CD14-positive monocyte (primary cell): ENCODE data around the gene DNAJB5. TPM values are rescaled to one million over a fixed set of nuclear protein-coding genes. Genes with fewer than 3 reads are reported as not detected.
A peak's percentile ranks its signal among the peaks of the same experiment; 100 is the strongest.
"Not testable (repeated sequence)": the region's sequence is repeated elsewhere in the genome, so short reads cannot be mapped to it uniquely, and the experiment has no call there.

Experiments
- DNase-seq, 3 donors: peaks; one replicate each; pipeline ENCODE4 v3.0.0-alpha.2; 2011 to 2022
- H2AFZ ChIP-seq: 2 replicates; pipeline ENCODE4 v1.6.0; 2012; ENCODE audit warnings: mild to moderate bottlenecking, low read depth, low read length, inconsistent platforms; ENCODE audit not compliant: insufficient read depth, poor library complexity, severe bottlenecking
- H3K27ac ChIP-seq, 2 donors: 1 replicate in 1 of 2; 2 replicates in 1 of 2; pipeline ENCODE4 v1.5.1; 2012 to 2013; ENCODE audit warnings: low read length in 2 of 2, control low read depth in 1 of 2, inconsistent platforms in 1 of 2, low read depth in 1 of 2, mild to moderate bottlenecking in 1 of 2
- H3K27me3 ChIP-seq, 2 donors: one replicate each; pipeline versions ENCODE4 v1.6.0 to v1.6.1; 2011 to 2013; ENCODE audit warnings: low read length in 2 of 2; ENCODE audit not compliant: control insufficient read depth in 2 of 2, insufficient read depth in 2 of 2
- H3K36me3 ChIP-seq, 2 donors: replicated peaks in 1 of 2; 1 replicate in 1 of 2; 2 replicates in 1 of 2; pipeline versions ENCODE4 v1.5.1 to v1.6.1; 2012 to 2013; ENCODE audit warnings: low read length in 2 of 2, control low read depth in 1 of 2, inconsistent platforms in 1 of 2, mild to moderate bottlenecking in 1 of 2; ENCODE audit not compliant: insufficient read depth in 2 of 2, control insufficient read depth in 1 of 2
- H3K4me1 ChIP-seq, 2 donors: 1 replicate in 1 of 2; 2 replicates in 1 of 2; pipeline versions ENCODE4 v1.5.1 to v1.6.1; 2012 to 2013; ENCODE audit warnings: low read length in 2 of 2, control low read depth in 1 of 2, inconsistent platforms in 1 of 2, mild to moderate bottlenecking in 1 of 2, moderate library complexity in 1 of 2; ENCODE audit not compliant: insufficient read depth in 2 of 2, control insufficient read depth in 1 of 2
- H3K4me2 ChIP-seq: replicated peaks from 2 replicates; pipeline ENCODE3; 2012; ENCODE audit warnings: low read length, moderate library complexity, mild to moderate bottlenecking; ENCODE audit not compliant: poor library complexity, severe bottlenecking; ENCODE audit errors: extremely low read depth
- H3K4me3 ChIP-seq, 3 experiments: fragments of 200-600 bp in 1 of 3; sonication (generic) in 1 of 3; replicated peaks in 1 of 3; 1 replicate in 2 of 3; 2 replicates in 1 of 3; pipeline ENCODE4 v1.5.1; 2011 to 2013; ENCODE audit warnings: low read length in 3 of 3, mild to moderate bottlenecking in 3 of 3, control low read depth in 2 of 3, low read depth in 2 of 3, inconsistent platforms in 1 of 3, moderate library complexity in 1 of 3
- H3K79me2 ChIP-seq: 2 replicates; pipeline ENCODE4 v1.6.0; 2012; ENCODE audit warnings: mild to moderate bottlenecking, control low read depth, inconsistent platforms, low read length, moderate library complexity; ENCODE audit not compliant: insufficient read depth
- H3K9ac ChIP-seq: 2 replicates; pipeline ENCODE4 v1.6.0; 2017; ENCODE audit warnings: low read length, mild to moderate bottlenecking; ENCODE audit not compliant: insufficient read depth, poor library complexity, severe bottlenecking
- H3K9me3 ChIP-seq, 2 donors: replicated peaks in 1 of 2; 1 replicate in 1 of 2; 2 replicates in 1 of 2; pipeline versions ENCODE4 v1.5.1 to v1.6.1; 2012 to 2013; ENCODE audit warnings: low read length in 2 of 2, control low read depth in 1 of 2; ENCODE audit not compliant: control insufficient read depth in 1 of 2, insufficient read depth in 1 of 2
- H4K20me1 ChIP-seq: 2 replicates; pipeline ENCODE4 v1.6.0; 2012; ENCODE audit warnings: mild to moderate bottlenecking, low read length, control low read depth, moderate library complexity; ENCODE audit not compliant: insufficient read depth
- H3K27ac Mint-ChIP-seq, 7 donors: one replicate each; pipeline ENCODE4 v1.8.0; 2020; ENCODE audit warnings: mild to moderate bottlenecking in 7 of 7, mixed read lengths in 7 of 7, moderate library complexity in 6 of 7, inconsistent platforms in 2 of 7
- H3K27me3 Mint-ChIP-seq, 3 donors: one replicate each; pipeline ENCODE4 v1.8.0; 2021 to 2022; ENCODE audit warnings: low read depth in 3 of 3, mild to moderate bottlenecking in 3 of 3, mixed read lengths in 3 of 3, moderate library complexity in 3 of 3, inconsistent platforms in 1 of 3
- H3K36me3 Mint-ChIP-seq, 2 donors: one replicate each; pipeline ENCODE4 v1.8.0; 2020; ENCODE audit warnings: mixed read lengths in 2 of 2, inconsistent platforms in 1 of 2, mild to moderate bottlenecking in 1 of 2
- H3K4me1 Mint-ChIP-seq: one replicate; pipeline ENCODE4 v1.8.0; 2020; ENCODE audit warnings: mild to moderate bottlenecking, mixed read lengths
- H3K4me3 Mint-ChIP-seq, 2 donors: one replicate each; pipeline ENCODE4 v1.8.0; 2020; ENCODE audit warnings: mild to moderate bottlenecking in 2 of 2, mixed read lengths in 2 of 2, moderate library complexity in 1 of 2
- H3K9me3 Mint-ChIP-seq, 7 donors: one replicate each; pipeline ENCODE4 v1.8.0; 2020 to 2022; ENCODE audit warnings: mixed read lengths in 7 of 7, mild to moderate bottlenecking in 6 of 7, moderate library complexity in 6 of 7, inconsistent platforms in 2 of 7
- WGBS: methylation state at CpG from one replicate; pipeline ENCODE4 v1.1.5; 2013; ENCODE audit warnings: missing lambda C conversion rate; ENCODE audit not compliant: insufficient coverage; 5-methylcytosine and 5-hydroxymethylcytosine counted together
- intact Hi-C, 2 donors: fragments of 100-400 bp; cut with micrococcal nuclease; formaldehyde crosslinking; loops; one replicate each; pipeline versions ENCODE4 v1.15.0 to v1.15.1; 2023
- polyA plus RNA-seq, 3 donors: library from polyadenylated mRNA; depleted of rRNA in 1 of 3; unstranded in 2 of 3; stranded (reverse) in 1 of 3; fragments of 300-500 nt in 2 of 3; fragments of >200 nt in 1 of 3; fragmentation: Illumina TruSeq in 2 of 3; gene quantifications; 1 replicate in 2 of 3; 2 replicates in 1 of 3; pipeline ENCODE4 v1.2.3, GENCODE V29; 2012 to 2021
- TF ChIP-seq, protein P1 (sequence below): fragments of 200-600 bp; IDR thresholded peaks from one replicate; pipeline ENCODE4 v1.8.0; 2022; ENCODE audit warnings: antibody characterized with exemption, mild to moderate bottlenecking

Gene DNAJB5
- polyA plus RNA-seq, 3 donors: 0.66 to 1.9 (median 0.84) TPM

DNA sequence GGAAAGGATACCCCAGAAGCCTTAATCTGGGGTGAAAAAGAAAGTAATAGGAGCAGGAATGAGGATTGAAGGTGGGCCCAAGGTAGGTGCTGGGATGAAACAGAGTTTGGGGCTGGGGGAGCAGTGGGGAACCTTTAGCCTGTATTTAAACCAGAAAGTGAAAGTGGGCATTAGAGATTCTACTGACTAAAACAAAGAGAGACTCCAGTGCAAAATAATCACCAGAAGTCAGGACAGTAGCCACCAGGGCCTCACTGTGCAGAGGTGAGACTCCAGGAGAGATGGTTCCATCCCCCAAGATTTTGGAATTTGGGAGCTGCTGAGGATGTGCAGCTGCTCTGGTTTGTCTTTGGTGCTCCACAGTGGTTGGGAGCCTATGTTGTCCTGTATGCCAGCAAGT, 13.1 kb downstream of the DNAJB5 start:
- TF ChIP-seq, protein P1, sequence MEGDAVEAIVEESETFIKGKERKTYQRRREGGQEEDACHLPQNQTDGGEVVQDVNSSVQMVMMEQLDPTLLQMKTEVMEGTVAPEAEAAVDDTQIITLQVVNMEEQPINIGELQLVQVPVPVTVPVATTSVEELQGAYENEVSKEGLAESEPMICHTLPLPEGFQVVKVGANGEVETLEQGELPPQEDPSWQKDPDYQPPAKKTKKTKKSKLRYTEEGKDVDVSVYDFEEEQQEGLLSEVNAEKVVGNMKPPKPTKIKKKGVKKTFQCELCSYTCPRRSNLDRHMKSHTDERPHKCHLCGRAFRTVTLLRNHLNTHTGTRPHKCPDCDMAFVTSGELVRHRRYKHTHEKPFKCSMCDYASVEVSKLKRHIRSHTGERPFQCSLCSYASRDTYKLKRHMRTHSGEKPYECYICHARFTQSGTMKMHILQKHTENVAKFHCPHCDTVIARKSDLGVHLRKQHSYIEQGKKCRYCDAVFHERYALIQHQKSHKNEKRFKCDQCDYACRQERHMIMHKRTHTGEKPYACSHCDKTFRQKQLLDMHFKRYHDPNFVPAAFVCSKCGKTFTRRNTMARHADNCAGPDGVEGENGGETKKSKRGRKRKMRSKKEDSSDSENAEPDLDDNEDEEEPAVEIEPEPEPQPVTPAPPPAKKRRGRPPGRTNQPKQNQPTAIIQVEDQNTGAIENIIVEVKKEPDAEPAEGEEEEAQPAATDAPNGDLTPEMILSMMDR: no peak

DNA sequence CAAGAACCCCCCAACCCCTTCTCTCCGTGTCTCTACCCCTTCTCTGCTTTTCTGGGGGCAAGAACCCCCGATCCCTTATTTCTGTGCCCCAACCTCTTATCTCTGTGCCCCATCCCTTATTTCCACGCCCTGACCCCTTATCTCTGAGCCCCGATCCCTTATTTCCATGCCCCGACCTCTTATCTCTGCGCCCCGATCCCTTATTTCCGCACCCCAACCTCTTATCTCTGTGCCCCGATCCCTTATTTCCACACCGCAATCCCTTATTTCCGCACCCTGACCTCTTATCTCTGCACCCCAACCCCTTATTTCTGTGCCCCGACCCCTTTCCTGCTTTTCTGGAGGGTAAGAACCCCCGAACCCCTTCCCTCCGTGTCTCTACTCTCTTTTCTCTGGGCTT, 14.8 kb downstream of the DNAJB5 start:
- DNase-seq, H3K9me3 ChIP-seq, H3K4me3 ChIP-seq, H3K4me2 ChIP-seq, H3K9ac ChIP-seq, H3K27ac ChIP-seq, H3K4me1 Mint-ChIP-seq, H3K36me3 Mint-ChIP-seq, intact Hi-C loops, H3K36me3 ChIP-seq, H3K79me2 ChIP-seq, H3K4me1 ChIP-seq, H4K20me1 ChIP-seq, H3K27me3 ChIP-seq, H3K4me3 Mint-ChIP-seq, H3K9me3 Mint-ChIP-seq, H3K27me3 Mint-ChIP-seq, H3K27ac Mint-ChIP-seq, H2AFZ ChIP-seq: not testable (repeated sequence)
- WGBS: 88% methylated on average over 14 of the region's 14 CpGs

More for the DNA sequence above, 13.1 kb downstream of the DNAJB5 start:
- Histone ChIP-seq H3K4me1 (no peaks in the 10 kb centered on the region), H2AFZ (no peak overlapping the region), H3K36me3 (no peaks in the 10 kb centered on the region), H4K20me1 (no peaks in the 10 kb centered on the region), H3K27ac (no peak overlapping the region), H3K9ac (no peak overlapping the region), H3K27me3 (no peaks in the 10 kb centered on the region), H3K4me2 (no peak overlapping the region), H3K9me3 (no peaks in the 10 kb centered on the region), H3K4me3 (no peak overlapping the region), H3K79me2 (no peaks in the 10 kb centered on the region)
- peak overlapping the region in 1 of 7 donors; percentile 35 for H3K27ac Mint-ChIP-seq
- H3K9me3 Mint-ChIP-seq: peaks cover 0 to 2% (median 0%) of the 10 kb centered on the region in 7 donors
- H3K36me3 Mint-ChIP-seq: no peaks in the 10 kb centered on the region
- no peak for DNase-seq
- H3K4me1 Mint-ChIP-seq: no peaks in the 10 kb centered on the region
- H3K4me3 Mint-ChIP-seq: no peak overlapping the region
- intact Hi-C loops: no loop called here
- peaks cover 0 to 4% (median 0%) of the 10 kb centered on the region in 3 donors for H3K27me3 Mint-ChIP-seq
